ENCODE results near the gene CTXN3. TPM values are rescaled to one million over a fixed set of nuclear protein-coding genes. Genes with fewer than 3 reads are reported as not detected.
"Not testable (repeated sequence)": the region's sequence is repeated elsewhere in the genome, so short reads cannot be mapped to it uniquely, and the experiment has no call there.

Gene CTXN3
- total RNA-seq, 2 experiments from 2014 or later: not detected

DNA sequence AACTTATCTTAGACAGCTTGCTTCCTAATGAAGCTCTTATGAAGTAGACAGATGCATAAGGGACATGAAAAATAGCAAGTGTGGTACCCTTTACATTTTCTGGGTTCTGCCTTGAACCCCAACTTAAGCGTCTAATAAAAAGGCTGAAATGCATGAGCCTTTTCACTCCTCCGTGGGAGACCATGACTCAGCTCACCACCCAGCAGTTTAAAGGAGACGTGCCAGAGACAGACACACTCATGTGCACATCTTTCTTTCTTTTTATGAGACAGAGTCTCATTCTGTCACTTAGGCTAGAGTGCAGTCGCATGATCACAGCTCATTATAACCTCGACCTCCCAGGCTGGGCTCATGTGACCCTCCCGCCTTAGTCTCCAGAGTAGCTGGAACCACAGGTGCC, 22.3 kb downstream of the CTXN3 start:
- Mint-ChIP-seq H3K4me3 (no peak overlapping the region), H3K27me3 (peaks cover 3% of the 10 kb centered on the region), H3K27ac (no peak overlapping the region), H3K4me1 (no peaks in the 10 kb centered on the region), H3K36me3 (no peaks in the 10 kb centered on the region), H3K9me3 (no peaks in the 10 kb centered on the region)
- DNase-seq: no peak

DNA sequence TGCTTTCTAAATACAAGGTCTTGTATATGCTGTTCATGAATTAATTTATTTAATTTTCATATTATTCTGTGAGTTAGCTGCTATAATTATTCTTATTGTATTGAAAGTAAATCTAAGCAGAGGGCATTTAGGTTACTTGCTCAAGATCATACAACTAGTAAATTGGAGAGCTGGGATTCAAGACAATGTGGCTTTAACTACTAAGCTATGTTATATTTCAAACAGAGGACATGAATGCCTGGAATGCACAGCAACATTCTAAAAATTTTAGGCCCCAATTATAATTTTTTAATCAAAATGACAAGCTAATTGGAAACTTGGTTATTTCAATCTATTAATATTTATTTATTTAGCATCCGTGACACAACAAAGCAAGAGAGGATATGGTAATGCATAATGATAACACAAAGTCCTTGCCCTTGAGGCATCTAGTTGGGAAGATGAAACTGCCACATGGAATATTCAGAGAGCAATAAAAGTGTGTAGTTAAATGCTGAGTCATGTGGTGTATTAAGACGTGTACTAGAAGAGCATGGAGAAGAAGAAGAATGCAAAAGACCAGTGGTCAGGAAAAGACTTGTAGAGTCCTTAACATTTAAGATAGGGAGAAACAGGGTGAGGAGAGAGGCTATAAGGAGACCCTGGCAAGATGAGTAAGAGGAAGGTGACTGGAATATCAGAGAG, 24.4 kb downstream of the CTXN3 start:
- Mint-ChIP-seq H3K9me3 (no peaks in the 10 kb centered on the region), H3K27me3 (peaks cover 3% of the 10 kb centered on the region), H3K4me1 (no peaks in the 10 kb centered on the region), H3K4me3 (no peak overlapping the region), H3K27ac (no peak overlapping the region), H3K36me3 (no peaks in the 10 kb centered on the region)
- DNase-seq: no peak

DNA sequence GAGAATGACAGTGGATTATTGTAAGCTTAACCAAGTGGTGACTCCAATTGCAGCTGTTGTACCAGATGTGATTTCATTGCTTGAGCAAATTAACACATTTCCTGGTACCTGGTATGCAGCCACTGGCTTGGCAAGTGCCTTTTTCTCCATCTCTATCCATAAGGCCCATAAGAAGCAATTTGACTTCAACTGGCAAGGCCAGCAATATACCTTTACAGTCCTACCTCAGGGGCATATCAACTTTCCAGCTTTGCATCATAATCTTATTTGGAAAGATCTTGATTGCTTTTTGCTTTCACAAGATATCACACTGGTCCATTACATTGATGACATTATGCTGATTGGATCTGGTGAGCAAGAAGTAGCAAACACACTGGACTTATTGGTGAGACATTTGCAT, 28.1 kb downstream of the CTXN3 start:
- H3K27me3 Mint-ChIP-seq, DNase-seq, H3K27ac Mint-ChIP-seq, H3K4me1 Mint-ChIP-seq, H3K9me3 Mint-ChIP-seq, H3K36me3 Mint-ChIP-seq, H3K4me3 Mint-ChIP-seq: not testable (repeated sequence)

DNA sequence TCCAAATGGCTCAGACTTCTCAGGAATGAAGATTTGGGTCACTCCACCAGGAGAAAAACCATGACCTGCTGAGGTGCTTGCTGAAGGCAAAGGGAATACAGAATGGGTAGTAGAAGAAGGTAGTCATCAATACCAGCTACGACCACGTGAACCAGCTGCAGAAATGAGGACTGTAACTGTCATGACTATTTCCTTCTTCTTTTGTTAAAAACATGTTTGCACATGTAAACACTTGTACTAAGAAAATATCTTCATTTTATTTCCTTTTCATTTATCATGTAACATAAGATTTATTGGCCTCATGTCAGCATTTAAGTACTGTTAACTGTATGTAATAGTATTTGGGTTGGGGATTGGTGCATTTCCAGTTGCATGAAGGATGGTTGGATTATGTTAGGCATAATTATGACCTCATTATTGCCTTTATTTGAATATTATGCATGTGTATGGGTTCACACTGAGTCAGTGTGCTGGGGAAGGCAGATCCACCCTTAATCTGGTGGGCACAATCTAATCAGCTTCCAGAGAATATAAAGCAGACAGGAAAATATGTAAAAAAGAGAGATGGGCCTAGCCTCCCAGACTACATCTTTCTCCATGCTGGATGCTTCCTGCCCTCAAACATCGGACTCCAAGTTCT, 30.9 kb downstream of the CTXN3 start:
- not testable (repeated sequence) for H3K27ac Mint-ChIP-seq, H3K4me3 Mint-ChIP-seq, DNase-seq, H3K27me3 Mint-ChIP-seq, H3K36me3 Mint-ChIP-seq, H3K9me3 Mint-ChIP-seq, H3K4me1 Mint-ChIP-seq

DNA sequence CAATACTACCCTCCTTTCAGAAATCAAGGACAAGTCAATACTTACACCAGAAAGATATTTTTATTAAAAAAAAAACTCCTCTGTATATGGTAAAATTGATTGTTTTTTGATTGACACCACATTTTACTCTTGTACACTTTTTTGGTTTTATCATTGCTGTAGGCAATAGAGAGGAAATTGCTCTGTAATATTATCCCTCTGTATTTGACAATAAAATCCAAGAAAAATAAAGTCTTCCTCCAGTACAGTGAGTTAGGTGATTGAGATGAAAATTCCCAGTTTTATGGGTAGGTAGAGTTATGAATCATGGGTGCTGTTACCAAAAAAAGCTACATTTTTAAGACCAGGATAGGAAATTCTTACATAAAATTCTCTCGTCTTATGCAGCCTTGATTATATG, 31.7 kb downstream of the CTXN3 start:
- no peak for DNase-seq
- Mint-ChIP-seq H3K27me3 (peaks cover 4% of the 10 kb centered on the region), H3K36me3 (no peaks in the 10 kb centered on the region), H3K4me3 (no peak overlapping the region), H3K9me3 (no peaks in the 10 kb centered on the region), H3K27ac (no peak overlapping the region), H3K4me1 (no peaks in the 10 kb centered on the region)

DNA sequence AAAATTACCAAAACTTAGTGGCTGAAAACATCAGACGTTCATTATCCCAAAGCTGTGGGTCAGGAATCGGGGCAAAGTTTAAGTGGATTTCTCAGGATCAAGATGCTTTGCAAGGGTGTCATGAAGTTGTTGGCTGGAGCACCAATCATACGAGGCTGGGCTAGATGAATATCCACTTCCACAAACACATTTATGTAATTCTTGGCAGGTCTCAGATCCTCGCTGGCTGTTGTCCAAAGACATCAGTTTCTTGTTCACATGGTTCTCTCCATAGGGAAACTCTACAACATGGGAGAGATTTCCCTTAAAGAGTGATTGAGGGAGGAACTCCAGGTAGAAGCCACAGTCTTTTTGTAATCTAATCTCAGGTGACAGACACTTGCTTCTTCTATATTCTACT, 34.1 kb downstream of the CTXN3 start:
- Mint-ChIP-seq H3K36me3 (no peaks in the 10 kb centered on the region), H3K4me3 (no peak overlapping the region), H3K27ac (no peak overlapping the region), H3K27me3 (peaks cover 4% of the 10 kb centered on the region), H3K4me1 (no peaks in the 10 kb centered on the region), H3K9me3 (no peaks in the 10 kb centered on the region)
- DNase-seq: no peak

DNA sequence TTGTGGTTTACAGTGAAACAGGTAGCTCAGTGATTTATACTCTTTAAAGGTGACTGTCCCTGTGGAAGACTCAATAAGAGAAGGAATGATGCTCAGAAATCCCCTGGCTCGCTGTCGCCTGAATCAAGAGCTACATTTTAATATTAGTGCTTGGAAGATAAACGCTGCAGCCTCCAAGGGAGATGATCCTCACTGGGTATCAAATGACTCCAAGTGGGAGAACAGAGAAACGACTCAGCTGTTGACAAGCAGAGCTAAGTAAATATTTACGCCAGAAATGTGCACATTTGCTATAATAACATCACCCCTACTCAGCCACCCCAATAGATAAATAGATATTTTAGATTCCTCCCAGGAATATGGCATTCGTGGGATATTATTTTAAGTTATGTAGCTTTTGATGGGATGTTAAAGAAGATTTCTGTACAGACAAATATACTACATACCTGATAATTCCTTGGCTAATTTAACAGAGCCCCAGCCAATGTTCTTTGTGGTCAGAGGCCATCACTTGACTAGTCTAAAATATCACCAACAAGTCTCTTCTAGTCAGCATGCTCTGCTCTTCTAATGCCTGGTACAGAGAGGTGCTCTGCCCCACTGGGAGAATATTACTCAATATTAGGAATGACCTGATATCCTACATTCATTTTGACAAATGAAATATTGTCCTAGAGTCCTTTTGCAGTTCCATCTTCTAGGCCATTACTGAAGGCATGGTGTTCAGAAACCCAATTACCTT, 36.0 kb downstream of the CTXN3 start:
- H3K9me3 Mint-ChIP-seq: no peaks in the 10 kb centered on the region
- H3K4me1 Mint-ChIP-seq: no peaks in the 10 kb centered on the region
- H3K4me3 Mint-ChIP-seq: no peak overlapping the region
- no peak overlapping the region for H3K27ac Mint-ChIP-seq
- no peak for DNase-seq
- no peaks in the 10 kb centered on the region for H3K36me3 Mint-ChIP-seq
- peaks cover 4% of the 10 kb centered on the region for H3K27me3 Mint-ChIP-seq

DNA sequence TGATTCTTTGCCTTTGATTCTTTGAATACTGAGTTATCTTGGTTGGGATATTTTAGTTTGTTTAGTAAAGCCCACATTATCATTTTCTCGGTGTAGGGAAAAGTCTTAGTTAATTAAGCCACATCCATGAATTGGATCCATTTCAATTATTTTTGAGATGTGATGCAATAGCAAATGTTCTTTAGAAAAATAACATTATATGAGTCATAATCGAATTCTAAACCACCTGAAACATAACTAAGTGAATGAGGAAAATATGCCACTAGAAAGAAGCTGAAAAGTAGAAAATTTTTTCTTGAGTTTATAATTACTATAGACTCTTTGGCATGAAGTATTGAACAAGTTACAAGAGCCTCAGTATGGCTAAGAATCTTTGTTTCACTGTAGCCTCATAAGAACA, 36.8 kb downstream of the CTXN3 start:
- H3K9me3 Mint-ChIP-seq: peaks cover under 1% of the 10 kb centered on the region
- H3K4me3 Mint-ChIP-seq: no peak overlapping the region
- H3K27me3 Mint-ChIP-seq: peaks cover 4% of the 10 kb centered on the region
- no peaks in the 10 kb centered on the region for H3K4me1 Mint-ChIP-seq
- no peaks in the 10 kb centered on the region for H3K36me3 Mint-ChIP-seq
- no peak for DNase-seq
- H3K27ac Mint-ChIP-seq: no peak overlapping the region

DNA sequence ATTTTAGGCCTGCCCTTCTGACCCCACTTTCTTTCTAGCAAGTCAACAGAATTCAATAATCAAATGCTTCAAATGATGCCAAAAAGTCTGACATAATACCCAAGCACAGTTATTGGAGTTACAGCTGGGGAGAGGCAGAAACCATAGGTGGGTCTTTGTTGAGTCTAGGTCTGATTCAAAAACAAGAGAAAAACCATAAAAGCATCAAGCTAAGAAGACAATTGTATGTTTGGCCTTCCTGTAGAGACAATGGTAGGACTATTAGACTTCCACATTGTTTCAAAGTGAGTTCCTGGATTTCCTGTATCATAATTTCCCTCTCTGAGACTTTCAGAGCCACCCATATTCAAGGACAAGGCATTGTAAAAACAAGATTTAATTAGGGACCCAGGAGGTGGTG, 37.5 kb downstream of the CTXN3 start:
- Mint-ChIP-seq H3K27ac (no peak overlapping the region), H3K9me3 (peaks cover 1% of the 10 kb centered on the region), H3K36me3 (no peaks in the 10 kb centered on the region), H3K4me1 (no peaks in the 10 kb centered on the region), H3K4me3 (no peak overlapping the region), H3K27me3 (peaks cover 4% of the 10 kb centered on the region)
- no peak for DNase-seq

DNA sequence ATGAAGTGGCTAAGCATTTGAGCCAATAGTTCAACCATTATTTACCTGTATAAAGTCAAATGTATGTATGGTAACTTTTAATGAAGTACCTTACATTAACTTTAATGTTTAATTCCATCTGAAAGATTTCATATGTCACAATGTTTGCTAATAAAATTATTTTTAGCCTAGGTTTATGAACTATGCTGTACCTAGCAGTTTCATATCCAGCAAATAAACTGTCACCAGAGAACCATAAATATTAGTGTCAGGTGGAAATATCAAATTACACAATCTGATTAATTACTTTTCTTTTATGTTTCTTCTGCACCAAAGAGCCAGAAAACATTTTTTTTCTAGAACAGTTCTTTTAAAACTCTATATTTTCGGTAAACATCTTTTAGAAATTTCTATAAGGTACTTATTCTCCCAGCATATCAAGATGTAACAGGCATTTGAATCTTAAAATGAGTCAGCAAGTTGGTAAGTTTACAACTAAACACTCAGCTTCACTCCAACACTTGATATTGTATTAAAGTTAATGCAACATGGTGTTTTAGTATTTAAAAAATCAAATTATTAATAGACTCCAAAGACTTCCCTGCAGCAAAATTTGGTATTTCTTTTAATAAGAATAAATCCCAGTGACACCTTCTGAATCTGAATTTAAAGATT, 45.8 kb downstream of the CTXN3 start:
- H3K27ac Mint-ChIP-seq: no peak overlapping the region
- H3K4me1 Mint-ChIP-seq: no peaks in the 10 kb centered on the region
- peaks cover 1% of the 10 kb centered on the region for H3K9me3 Mint-ChIP-seq
- no peak overlapping the region for H3K4me3 Mint-ChIP-seq
- peaks cover 6% of the 10 kb centered on the region for H3K27me3 Mint-ChIP-seq
- no peaks in the 10 kb centered on the region for H3K36me3 Mint-ChIP-seq
- DNase-seq: no peak

DNA sequence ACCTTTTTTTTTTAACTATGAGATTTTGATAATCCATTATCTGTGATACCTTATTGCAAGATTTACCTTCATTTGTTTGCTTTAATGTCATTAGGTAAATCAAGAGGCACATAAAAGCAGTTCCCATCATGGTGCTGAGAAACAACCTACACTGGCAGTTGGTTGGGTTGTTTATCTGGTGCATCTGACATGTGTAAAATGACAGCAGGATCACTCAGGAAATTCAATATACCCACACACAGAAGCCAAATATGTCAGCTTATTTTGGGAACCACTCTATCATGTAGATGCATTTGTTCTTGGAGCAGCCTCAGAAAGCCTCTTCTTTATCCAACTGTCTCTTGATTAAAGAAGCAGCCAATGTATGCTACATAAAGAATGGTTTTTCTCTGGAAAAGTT, 46.5 kb downstream of the CTXN3 start:
- Mint-ChIP-seq H3K9me3 (peaks cover 1% of the 10 kb centered on the region), H3K27me3 (peaks cover 6% of the 10 kb centered on the region), H3K27ac (no peak overlapping the region), H3K4me1 (no peaks in the 10 kb centered on the region), H3K4me3 (no peak overlapping the region), H3K36me3 (no peaks in the 10 kb centered on the region)
- DNase-seq: no peak

DNA sequence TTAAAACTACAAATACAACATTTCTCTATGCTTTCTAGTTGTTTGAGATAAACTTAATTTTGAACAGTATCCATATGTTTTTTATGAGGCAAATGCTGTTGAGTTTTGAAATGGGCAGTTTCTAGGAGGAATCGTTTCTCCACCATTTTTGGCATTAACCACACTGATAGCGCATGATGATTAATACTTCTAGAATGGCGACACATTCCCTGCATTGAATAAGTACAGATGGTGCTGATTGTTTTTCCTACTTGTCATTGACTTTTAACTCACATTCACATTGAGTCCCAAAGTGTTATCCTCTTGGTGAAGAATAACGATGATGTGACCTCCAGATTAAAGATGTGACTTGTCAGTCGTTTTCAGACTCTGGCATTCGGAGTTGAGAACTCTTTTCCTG, 47.8 kb downstream of the CTXN3 start:
- DNase-seq: no peak
- no peaks in the 10 kb centered on the region for H3K4me1 Mint-ChIP-seq
- H3K4me3 Mint-ChIP-seq: no peak overlapping the region
- no peak overlapping the region for H3K27ac Mint-ChIP-seq
- no peaks in the 10 kb centered on the region for H3K36me3 Mint-ChIP-seq
- peaks cover 10% of the 10 kb centered on the region for H3K27me3 Mint-ChIP-seq
- no peaks in the 10 kb centered on the region for H3K9me3 Mint-ChIP-seq

DNA sequence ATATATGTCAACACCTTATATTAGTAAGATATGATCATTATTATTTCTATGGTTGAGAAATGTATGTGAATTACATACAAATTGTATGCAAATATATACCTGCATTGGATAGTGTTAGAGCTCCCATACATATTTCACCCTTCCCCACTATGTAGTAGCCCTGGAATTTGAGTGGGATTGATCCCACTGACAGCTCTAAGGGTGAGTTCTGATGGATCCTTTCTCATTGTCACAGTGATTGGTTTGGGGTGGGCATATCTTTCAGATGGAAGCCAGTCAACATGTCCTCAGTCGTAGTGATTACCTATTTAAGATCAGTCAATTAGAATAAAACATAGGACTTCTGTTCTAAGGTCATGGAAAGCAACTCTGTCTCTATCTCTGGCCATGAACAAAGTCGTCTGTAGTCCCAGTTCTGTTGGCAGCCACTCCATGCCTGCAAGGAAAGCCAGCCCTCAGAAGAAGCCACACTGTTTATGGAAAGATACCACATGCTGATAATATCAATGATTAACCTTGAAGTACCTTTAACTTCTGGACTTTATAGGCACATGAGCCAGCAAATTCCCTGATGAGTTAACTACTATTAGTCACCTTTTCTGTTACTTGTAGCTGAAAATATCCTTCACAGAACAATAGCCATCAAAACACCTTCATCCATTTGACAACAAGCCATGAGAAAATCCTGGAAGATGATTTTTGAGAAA, 49.2 kb downstream of the CTXN3 start:
- DNase-seq: no peak
- H3K9me3 Mint-ChIP-seq: no peaks in the 10 kb centered on the region
- H3K36me3 Mint-ChIP-seq: no peaks in the 10 kb centered on the region
- H3K27me3 Mint-ChIP-seq: peaks cover 14% of the 10 kb centered on the region
- H3K4me1 Mint-ChIP-seq: no peaks in the 10 kb centered on the region
- H3K27ac Mint-ChIP-seq: no peak overlapping the region
- no peak overlapping the region for H3K4me3 Mint-ChIP-seq

DNA sequence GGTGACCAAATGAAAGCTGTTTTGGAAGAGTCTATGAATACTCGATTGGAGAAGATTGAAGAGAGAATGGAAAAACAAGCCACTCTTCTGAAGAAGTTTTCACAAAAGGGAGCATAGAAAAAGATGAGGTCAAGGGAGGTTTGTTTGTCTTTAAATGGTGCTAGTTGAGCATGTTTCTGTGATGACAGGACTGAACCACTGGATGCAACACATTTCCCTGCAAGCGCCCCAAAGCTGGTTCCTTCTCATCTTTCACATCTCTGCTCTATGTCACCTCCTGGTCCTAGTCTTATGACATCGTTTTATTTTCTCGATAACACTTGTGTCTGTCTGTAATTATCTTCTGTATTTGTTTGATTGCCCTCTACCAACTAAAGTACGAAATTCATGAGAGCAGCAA, 50.5 kb downstream of the CTXN3 start:
- Mint-ChIP-seq H3K27me3 (peaks cover 14% of the 10 kb centered on the region), H3K27ac (no peak overlapping the region), H3K36me3 (no peaks in the 10 kb centered on the region), H3K9me3 (no peaks in the 10 kb centered on the region), H3K4me3 (no peak overlapping the region), H3K4me1 (no peaks in the 10 kb centered on the region)
- DNase-seq: no peak

DNA sequence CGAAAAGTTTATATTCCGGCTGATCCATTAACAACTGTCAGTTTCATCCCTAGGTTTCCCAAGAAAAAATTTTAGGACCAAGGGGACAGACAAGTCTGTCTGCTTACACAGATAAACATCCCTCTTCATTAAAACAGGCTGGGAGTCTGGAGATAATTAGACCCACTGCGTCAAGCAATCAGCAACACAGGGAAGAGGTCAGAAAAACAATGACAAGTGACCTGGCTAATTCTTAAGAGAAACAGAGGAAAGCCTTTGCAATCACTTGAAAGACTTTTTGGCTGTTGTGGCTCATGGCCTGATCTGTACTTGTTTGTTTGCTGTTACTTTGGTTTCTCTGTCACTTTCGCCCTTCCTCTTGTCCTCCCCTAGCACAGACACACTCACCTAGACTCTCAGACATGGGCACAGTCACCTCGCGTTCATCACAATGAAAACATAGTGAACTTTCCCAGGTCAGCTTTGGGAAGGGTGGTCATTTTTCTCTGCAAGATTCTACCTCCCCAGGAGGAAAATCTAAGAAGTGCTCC, 51.4 kb downstream of the CTXN3 start:
- H3K4me3 Mint-ChIP-seq: no peak overlapping the region
- H3K36me3 Mint-ChIP-seq: no peaks in the 10 kb centered on the region
- no peak overlapping the region for H3K27ac Mint-ChIP-seq
- no peaks in the 10 kb centered on the region for H3K9me3 Mint-ChIP-seq
- H3K27me3 Mint-ChIP-seq: peaks cover 16% of the 10 kb centered on the region
- no peaks in the 10 kb centered on the region for H3K4me1 Mint-ChIP-seq
- no peak for DNase-seq
